Measurements from ENCODE around the gene SFMBT2. TPM values are rescaled to one million over a fixed set of nuclear protein-coding genes. Genes with fewer than 3 reads are reported as not detected.

Gene SFMBT2
- total RNA-seq, 1 experiment from 2014 or later = 0.02 TPM

DNA sequence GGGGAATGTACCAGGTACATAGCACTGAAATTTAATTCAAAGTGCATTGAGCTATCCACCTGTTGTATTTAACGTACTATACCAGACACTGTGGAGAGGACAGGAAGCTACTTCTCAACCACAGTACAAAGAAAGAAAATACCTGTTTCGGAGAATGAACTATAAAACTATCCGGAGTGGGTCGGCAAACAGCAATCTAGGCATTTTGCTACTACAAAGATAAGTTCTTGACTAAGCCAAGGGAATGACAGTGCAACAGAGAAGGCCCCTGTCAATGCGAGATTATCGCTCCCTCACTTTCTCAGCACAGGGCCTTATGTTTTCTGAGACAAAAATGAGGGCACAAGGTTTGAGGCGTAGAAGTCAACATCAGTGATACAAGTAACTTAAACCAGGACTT, 27.4 kb downstream of the SFMBT2 start (continued):
- TF ChIP-seq POLR2AphosphoS5 (IDR thresholded peaks at IDR 0.05; ENCODE audit: low read depth, low read length) = no peak
- no peak for TF ChIP-seq FOSL1 (IDR thresholded peaks at IDR 0.05; ENCODE audit: low read depth)
- no peak for TF ChIP-seq POLR2A (IDR thresholded peaks at IDR 0.05; ENCODE audit: borderline replicate concordance, extremely low read depth, insufficient read depth, insufficient read length)
- TF ChIP-seq, protein P1, sequence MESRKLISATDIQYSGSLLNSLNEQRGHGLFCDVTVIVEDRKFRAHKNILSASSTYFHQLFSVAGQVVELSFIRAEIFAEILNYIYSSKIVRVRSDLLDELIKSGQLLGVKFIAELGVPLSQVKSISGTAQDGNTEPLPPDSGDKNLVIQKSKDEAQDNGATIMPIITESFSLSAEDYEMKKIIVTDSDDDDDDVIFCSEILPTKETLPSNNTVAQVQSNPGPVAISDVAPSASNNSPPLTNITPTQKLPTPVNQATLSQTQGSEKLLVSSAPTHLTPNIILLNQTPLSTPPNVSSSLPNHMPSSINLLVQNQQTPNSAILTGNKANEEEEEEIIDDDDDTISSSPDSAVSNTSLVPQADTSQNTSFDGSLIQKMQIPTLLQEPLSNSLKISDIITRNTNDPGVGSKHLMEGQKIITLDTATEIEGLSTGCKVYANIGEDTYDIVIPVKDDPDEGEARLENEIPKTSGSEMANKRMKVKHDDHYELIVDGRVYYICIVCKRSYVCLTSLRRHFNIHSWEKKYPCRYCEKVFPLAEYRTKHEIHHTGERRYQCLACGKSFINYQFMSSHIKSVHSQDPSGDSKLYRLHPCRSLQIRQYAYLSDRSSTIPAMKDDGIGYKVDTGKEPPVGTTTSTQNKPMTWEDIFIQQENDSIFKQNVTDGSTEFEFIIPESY (IDR thresholded peaks at IDR 0.05; ENCODE audit: extremely low read depth, insufficient replicate concordance, low read length) = no peak
- TF ChIP-seq EZH2phosphoT487 (IDR thresholded peaks at IDR 0.05; ENCODE audit: borderline replicate concordance) = no peak

DNA sequence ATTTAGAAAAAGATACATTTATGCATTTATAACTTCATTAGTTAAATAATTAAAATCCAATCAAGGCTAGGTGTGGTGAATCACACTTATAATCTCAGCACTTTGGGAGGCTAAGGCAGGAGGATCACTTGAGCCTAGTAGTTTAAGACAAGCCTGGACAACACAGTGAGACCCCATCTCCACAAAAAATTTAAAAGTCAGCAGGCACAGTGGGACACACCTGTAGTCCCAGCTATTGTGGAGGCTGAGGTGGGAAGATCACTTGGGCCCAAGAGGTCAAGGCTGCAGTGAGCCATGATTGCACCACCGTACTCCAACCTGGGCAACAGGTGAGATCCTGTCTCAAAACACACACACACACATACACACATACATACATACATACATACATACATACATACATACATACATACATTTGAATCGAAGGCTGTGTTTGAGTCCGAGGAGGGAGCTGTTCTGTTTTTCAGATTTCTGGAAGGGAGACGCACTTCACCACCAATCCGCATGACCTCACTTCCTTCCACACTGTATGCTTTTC, 30.1 kb downstream of the SFMBT2 start:
- H3K79me2 ChIP-seq (ENCODE audit: insufficient read depth, low read length) = no peaks in the 10 kb centered on the region
- POLR2A ChIA-PET = no interaction called here
- CTCF ChIA-PET = no interaction called here
- TF ChIP-seq SIN3A (IDR thresholded peaks at IDR 0.05; ENCODE audit: low read depth) (no peak), CEBPB (IDR thresholded peaks at IDR 0.05; ENCODE audit: low read depth) (no peak), FOSL1 (IDR thresholded peaks at IDR 0.05; ENCODE audit: low read depth) (no peak), ATF3 (IDR thresholded peaks at IDR 0.05) (no peak), POLR2A (IDR thresholded peaks at IDR 0.05; ENCODE audit: borderline replicate concordance, extremely low read depth, insufficient read depth, insufficient read length) (no peak), ZNF274 (IDR thresholded peaks at IDR 0.05; ENCODE audit: low read depth, low read length) (no peak), REST (IDR thresholded peaks at IDR 0.05; ENCODE audit: low read depth) (no peak), JUND (IDR thresholded peaks at IDR 0.05) (no peak), EGR1 (IDR thresholded peaks at IDR 0.05; ENCODE audit: low read depth) (no peak), SRF (IDR thresholded peaks at IDR 0.05; ENCODE audit: low read depth) (no peak)
- TF ChIP-seq, protein P1 (IDR thresholded peaks at IDR 0.05; ENCODE audit: extremely low read depth, insufficient replicate concordance, low read length) = no peak
- TF ChIP-seq, protein P2, sequence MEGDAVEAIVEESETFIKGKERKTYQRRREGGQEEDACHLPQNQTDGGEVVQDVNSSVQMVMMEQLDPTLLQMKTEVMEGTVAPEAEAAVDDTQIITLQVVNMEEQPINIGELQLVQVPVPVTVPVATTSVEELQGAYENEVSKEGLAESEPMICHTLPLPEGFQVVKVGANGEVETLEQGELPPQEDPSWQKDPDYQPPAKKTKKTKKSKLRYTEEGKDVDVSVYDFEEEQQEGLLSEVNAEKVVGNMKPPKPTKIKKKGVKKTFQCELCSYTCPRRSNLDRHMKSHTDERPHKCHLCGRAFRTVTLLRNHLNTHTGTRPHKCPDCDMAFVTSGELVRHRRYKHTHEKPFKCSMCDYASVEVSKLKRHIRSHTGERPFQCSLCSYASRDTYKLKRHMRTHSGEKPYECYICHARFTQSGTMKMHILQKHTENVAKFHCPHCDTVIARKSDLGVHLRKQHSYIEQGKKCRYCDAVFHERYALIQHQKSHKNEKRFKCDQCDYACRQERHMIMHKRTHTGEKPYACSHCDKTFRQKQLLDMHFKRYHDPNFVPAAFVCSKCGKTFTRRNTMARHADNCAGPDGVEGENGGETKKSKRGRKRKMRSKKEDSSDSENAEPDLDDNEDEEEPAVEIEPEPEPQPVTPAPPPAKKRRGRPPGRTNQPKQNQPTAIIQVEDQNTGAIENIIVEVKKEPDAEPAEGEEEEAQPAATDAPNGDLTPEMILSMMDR (IDR thresholded peaks at IDR 0.05 in 2 of 3, conservative IDR thresholded peaks at IDR 0.05 in 1 of 3; ENCODE audit: borderline replicate concordance in 1 of 3, insufficient read depth in 1 of 3, low read depth in 2 of 3, low read length in 2 of 3) = no peak

More for the DNA sequence above, 30.1 kb downstream of the SFMBT2 start:
- Histone ChIP-seq H3K9ac (ENCODE audit: low read length) (no peak overlapping the region), H3K27ac (ENCODE audit: low read depth, low read length) (no peak overlapping the region), H4K20me1 (ENCODE audit: insufficient read depth) (no peaks in the 10 kb centered on the region), H3K27me3 (ENCODE audit: insufficient read depth, low read length) (no peaks in the 10 kb centered on the region), H3K36me3 (ENCODE audit: control insufficient read depth in 1 of 2, insufficient read depth in 2 of 2, low read length in 2 of 2) (no peaks in the 10 kb centered on the region), H3K4me1 (ENCODE audit: control insufficient read depth in 1 of 2, insufficient read depth in 2 of 2, low read length in 2 of 2) (no peaks in the 10 kb centered on the region), H3K4me3 (replicated peaks in 1 of 2; ENCODE audit: low read depth in 1 of 2, low read length in 2 of 2) (no peak overlapping the region), H3K9me3 (ENCODE audit: control insufficient read depth in 1 of 2, insufficient read depth in 1 of 2, low read depth in 1 of 2, low read length in 2 of 2) (no peaks in the 10 kb centered on the region), H3K9me2 (ENCODE audit: insufficient read depth) (no peaks in the 10 kb centered on the region), H2AFZ (ENCODE audit: low read depth, low read length, poor library complexity, severe bottlenecking) (no peak overlapping the region), H3K4me2 (ENCODE audit: low read length) (no peak overlapping the region)
- intact Hi-C loops (cut with micrococcal nuclease) = no loop called here
- ATAC-seq = no peak
- BruUV-seq (replicated peaks) = no TSS peak
- DNase-seq (ENCODE audit: low read depth, low spot score) = no peak
- RAD21 ChIA-PET (ENCODE audit: low non-redundant PET in 1 of 2, low total read pairs in 2 of 2, uncharacterized antibody in 2 of 2, unreplicated experiment in 2 of 2) = no interaction called here

Measured in HCT116 (cell line).